ENCODE data around the gene LILRB1. TPM values are rescaled to one million over a fixed set of nuclear protein-coding genes. Genes with fewer than 3 reads are reported as not detected.
"Not testable (repeated sequence)": the region's sequence is repeated elsewhere in the genome, so short reads cannot be mapped to it uniquely, and the experiment has no call there.

The LILRB1 gene
- total RNA-seq, 4 donors from 2014 or later = 1.2 to 3.9 TPM; not detected in 2

DNA sequence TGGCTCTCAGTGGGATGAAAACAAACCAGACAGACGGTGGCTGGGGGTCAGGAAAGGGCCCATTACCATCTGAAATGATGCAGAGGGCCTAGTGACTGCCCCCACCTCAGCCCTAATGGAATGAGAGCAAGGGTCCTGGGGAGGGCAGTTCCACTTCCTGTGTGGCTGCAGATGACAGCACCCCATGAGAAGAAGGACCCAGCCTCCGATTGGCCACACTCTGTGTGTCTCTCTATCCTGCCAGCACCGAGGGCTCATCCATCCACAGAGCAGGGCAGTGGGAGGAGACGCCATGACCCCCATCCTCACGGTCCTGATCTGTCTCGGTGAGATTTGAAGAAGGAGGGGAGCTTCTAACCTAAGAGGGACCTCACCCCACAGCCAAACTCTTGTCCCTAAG is 498 bp downstream of the LILRB1 start:
- intact Hi-C loops (cut with DNase I; ENCODE audit: low total_unique reads) = no loop called here
- no peak for TF ChIP-seq POLR2A (IDR thresholded peaks at IDR 0.05)
- TF ChIP-seq, protein P1, sequence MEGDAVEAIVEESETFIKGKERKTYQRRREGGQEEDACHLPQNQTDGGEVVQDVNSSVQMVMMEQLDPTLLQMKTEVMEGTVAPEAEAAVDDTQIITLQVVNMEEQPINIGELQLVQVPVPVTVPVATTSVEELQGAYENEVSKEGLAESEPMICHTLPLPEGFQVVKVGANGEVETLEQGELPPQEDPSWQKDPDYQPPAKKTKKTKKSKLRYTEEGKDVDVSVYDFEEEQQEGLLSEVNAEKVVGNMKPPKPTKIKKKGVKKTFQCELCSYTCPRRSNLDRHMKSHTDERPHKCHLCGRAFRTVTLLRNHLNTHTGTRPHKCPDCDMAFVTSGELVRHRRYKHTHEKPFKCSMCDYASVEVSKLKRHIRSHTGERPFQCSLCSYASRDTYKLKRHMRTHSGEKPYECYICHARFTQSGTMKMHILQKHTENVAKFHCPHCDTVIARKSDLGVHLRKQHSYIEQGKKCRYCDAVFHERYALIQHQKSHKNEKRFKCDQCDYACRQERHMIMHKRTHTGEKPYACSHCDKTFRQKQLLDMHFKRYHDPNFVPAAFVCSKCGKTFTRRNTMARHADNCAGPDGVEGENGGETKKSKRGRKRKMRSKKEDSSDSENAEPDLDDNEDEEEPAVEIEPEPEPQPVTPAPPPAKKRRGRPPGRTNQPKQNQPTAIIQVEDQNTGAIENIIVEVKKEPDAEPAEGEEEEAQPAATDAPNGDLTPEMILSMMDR (IDR thresholded peaks at IDR 0.05) = no peak
- Histone ChIP-seq H3K36me3 (no peaks in the 10 kb centered on the region), H3K27ac (no peak overlapping the region), H3K4me3 (no peak overlapping the region), H3K9me3 (no peaks in the 10 kb centered on the region), H3K27me3 (no peaks in the 10 kb centered on the region), H3K4me1 (no peaks in the 10 kb centered on the region)
- no peak for DNase-seq

DNA sequence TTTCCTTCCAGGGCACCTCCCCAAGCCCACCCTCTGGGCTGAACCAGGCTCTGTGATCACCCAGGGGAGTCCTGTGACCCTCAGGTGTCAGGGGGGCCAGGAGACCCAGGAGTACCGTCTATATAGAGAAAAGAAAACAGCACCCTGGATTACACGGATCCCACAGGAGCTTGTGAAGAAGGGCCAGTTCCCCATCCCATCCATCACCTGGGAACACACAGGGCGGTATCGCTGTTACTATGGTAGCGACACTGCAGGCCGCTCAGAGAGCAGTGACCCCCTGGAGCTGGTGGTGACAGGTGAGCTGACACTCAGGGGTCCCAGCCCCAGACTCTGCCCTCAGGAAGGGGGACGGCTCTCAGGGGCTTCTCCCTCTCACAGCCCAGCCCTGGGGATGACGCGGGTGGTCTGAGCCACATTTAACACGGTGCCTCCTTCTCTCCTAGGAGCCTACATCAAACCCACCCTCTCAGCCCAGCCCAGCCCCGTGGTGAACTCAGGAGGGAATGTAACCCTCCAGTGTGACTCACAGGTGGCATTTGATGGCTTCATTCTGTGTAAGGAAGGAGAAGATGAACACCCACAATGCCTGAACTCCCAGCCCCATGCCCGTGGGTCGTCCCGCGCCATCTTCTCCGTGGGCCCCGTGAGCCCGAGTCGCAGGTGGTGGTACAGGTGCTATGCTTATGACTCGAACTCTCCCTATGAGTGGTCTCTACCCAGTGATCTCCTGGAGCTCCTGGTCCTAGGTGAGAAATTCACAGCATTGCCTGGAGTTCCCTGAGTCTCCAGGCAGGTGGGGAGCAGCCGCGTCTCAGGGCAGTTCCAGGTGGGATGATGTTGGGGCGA is 1.4 kb downstream of the LILRB1 start:
- intact Hi-C loops (cut with DNase I; ENCODE audit: low total_unique reads); DNase-seq: not testable (repeated sequence)

DNA sequence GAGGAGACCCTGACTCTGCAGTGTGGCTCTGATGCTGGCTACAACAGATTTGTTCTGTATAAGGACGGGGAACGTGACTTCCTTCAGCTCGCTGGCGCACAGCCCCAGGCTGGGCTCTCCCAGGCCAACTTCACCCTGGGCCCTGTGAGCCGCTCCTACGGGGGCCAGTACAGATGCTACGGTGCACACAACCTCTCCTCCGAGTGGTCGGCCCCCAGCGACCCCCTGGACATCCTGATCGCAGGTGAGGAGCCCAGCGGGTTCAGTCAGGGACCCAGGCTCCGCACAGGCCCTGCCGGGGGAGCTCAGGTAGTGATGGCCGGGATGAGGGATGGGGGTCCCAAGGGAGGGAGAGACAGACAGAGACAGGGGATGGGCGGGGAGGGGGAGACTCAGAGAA is 2.2 kb downstream of the LILRB1 start:
- H3K27me3 ChIP-seq; H3K9me3 ChIP-seq; intact Hi-C loops (cut with DNase I; ENCODE audit: low total_unique reads); DNase-seq; H3K36me3 ChIP-seq; H3K4me1 ChIP-seq; H3K27ac ChIP-seq; H3K4me3 ChIP-seq: not testable (repeated sequence)

More for the DNA sequence above, 1.4 kb downstream of the LILRB1 start:
- H3K36me3 ChIP-seq, H3K27ac ChIP-seq, H3K9me3 ChIP-seq, H3K4me3 ChIP-seq, H3K4me1 ChIP-seq, H3K27me3 ChIP-seq: not testable (repeated sequence)

DNA sequence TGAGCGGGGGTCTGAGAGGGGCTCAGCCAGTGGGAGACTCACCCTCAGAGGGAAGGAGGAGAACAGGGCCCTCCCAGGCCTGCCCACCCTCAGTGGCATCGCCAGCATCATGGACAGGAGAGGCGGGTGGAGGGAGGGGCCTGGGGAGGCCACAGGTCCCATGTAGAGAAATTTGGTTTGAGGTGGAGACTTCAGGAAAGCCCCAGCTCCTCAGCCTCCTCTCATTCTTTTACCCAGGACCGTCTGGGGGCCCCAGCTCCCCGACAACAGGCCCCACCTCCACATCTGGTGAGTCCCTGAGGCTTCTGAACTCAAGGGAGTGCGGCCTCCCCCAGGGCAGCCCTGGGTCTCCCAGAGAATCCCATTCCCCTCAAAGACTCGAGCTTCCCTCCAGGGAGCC is 3.1 kb downstream of the LILRB1 start:
- no peaks in the 10 kb centered on the region for H3K4me1 ChIP-seq
- H3K9me3 ChIP-seq = no peaks in the 10 kb centered on the region
- no peaks in the 10 kb centered on the region for H3K27me3 ChIP-seq
- intact Hi-C loops (cut with DNase I; ENCODE audit: low total_unique reads) = no loop called here
- no peak overlapping the region for H3K4me3 ChIP-seq
- DNase-seq = no peak
- H3K27ac ChIP-seq = no peak overlapping the region
- TF ChIP-seq POLR2A (IDR thresholded peaks at IDR 0.05) = no peak
- no peaks in the 10 kb centered on the region for H3K36me3 ChIP-seq

DNA sequence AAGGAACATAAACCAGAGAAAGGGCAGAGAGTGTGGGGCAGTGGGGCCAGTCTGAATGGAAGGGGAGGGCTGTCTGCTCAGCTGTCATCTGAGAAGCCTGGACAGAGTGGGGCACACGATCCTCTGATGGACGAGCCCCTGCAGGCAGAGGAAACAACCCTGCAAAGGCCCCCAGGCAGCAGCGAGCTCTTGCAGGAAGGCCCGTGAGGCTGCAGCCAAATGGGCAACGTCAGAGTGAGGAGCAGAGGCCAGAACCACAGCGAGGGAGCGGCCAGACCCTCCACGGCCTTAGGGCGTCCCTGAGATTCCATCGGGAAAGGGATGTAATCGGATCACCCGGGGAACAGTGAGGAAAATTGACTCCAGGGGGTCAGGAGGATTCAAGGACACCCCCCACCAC is 5.8 kb downstream of the LILRB1 start:
- H3K4me3 ChIP-seq; H3K27me3 ChIP-seq; H3K4me1 ChIP-seq; H3K9me3 ChIP-seq; intact Hi-C loops (cut with DNase I; ENCODE audit: low total_unique reads); H3K36me3 ChIP-seq; DNase-seq; H3K27ac ChIP-seq: not testable (repeated sequence)

DNA sequence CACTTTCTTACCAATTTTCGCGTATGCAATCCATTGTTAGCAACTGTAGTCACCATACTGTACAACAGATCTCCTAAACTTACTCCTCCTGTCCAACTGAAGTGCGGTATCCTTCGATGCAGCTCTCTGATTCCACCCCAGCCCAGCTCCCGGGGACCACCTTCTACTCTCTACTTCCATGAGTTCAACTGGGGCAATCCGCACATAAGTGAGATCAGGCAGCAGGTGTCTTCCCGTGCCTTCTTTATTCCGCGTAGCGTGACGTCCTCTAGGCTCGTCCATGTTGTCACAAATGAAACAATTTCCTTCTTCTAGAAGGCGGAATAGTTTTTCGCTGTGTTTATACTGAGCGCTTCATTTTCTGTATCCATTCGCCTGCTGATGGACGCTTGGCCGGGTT is 8.4 kb downstream of the LILRB1 start:
- no peaks in the 10 kb centered on the region for H3K36me3 ChIP-seq
- H3K9me3 ChIP-seq = no peaks in the 10 kb centered on the region
- no peaks in the 10 kb centered on the region for H3K27me3 ChIP-seq
- TF ChIP-seq, protein P1 (IDR thresholded peaks at IDR 0.05) = no peak
- no peak for TF ChIP-seq POLR2A (IDR thresholded peaks at IDR 0.05)
- no peak overlapping the region for H3K4me3 ChIP-seq
- intact Hi-C loops (cut with DNase I; ENCODE audit: low total_unique reads) = no loop called here
- no peaks in the 10 kb centered on the region for H3K4me1 ChIP-seq
- DNase-seq = no peak
- no peak overlapping the region for H3K27ac ChIP-seq

DNA sequence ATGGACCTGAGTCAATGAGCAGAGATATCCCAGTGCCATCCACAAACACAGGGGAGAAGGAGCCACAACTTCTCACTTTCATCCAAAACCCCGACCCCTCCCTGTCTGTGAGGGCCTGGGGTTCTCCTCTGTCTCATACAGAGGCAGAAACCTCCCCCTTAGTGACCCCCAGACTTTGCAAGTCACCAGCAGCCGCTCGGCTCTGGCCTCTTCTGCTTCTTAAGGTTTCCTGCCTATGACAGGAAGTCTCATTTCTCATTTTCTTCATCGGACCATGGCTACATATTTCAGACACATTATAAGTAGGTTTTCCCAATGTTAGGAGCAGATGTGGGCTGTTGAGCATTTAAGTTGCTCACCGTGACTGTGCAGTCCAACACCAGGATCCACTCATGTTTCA is 12.7 kb downstream of the LILRB1 start:
- DNase-seq, H3K36me3 ChIP-seq, H3K27me3 ChIP-seq: not testable (repeated sequence)

DNA sequence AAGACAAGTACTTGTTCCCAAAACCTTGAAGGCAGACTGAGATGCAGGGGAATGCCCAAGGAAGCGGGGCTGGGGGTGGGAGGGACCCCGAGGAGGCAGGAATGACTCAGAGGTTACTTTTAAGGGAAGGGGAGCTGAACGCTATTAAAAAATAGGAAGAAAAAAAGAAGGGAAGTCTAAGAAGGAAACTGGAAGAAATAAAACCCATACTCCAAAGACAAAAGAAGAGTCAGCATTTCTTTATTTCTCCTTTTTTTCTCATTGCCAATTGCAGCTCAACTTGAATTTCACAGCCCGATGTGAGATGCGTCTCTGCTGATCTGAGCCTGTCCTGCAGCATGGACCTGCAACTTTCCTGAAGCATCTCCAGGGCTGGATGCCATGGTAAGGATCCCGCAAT is 13.3 kb downstream of the LILRB1 start:
- H3K4me1 ChIP-seq; H3K36me3 ChIP-seq; H3K9me3 ChIP-seq; H3K4me3 ChIP-seq; H3K27me3 ChIP-seq; H3K27ac ChIP-seq; intact Hi-C loops (cut with DNase I; ENCODE audit: low total_unique reads); DNase-seq: not testable (repeated sequence)

More for the DNA sequence above, 12.7 kb downstream of the LILRB1 start:
- H3K4me1 ChIP-seq; H3K27ac ChIP-seq; H3K4me3 ChIP-seq; intact Hi-C loops (cut with DNase I; ENCODE audit: low total_unique reads); H3K9me3 ChIP-seq: not testable (repeated sequence)

Measured in uterus (tissue), 4 donors.